ENCODE data around the gene TRIM38. TPM values are rescaled to one million over a fixed set of nuclear protein-coding genes. Genes with fewer than 3 reads are reported as not detected.

Gene TRIM38
- total and polyA plus RNA-seq, 2 of the 13 experiments (the other 11 are each of a cell fraction or from before 2014, with no cell fraction given): 2.5 to 3.1 TPM

DNA sequence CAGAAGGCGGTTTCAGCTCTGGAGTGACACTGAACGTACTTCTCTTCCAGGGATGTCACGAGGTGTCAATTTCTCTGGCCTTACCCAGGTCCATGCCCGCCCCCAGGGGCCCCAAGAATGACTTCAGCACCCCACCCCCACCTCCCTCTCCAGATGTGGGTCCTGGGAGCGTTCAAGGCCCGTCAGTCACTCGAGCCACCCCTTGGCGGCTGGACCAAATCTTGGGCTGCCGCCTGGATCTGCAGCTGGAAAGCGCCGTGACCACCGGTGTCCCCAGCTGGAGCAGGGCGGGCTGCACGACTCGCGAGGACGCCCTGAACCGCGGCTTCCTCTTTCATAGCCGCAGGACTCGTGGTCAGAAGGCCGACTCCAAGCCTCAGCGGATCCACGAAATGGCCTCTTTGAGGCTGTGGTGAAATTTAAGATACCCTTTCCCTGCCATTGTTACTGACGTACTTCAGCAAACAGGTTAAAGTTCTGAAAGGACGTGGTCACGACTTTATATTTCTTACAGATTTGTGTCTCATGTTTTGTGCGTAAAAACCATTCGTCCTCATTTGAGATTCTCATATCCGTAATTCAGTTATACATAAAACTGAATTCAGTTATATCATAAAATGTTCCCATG, 29.3 kb downstream of the TRIM38 start (continued):
- TF ChIP-seq FOXO1 (CRISPR knock-in tag; IDR thresholded peaks at IDR 0.05): peak; percentile 63; the same call in 1 of the 2 replicates
- TF ChIP-seq LCORL (IDR thresholded peaks at IDR 0.05): no peak
- 0 out of 2 replicates have a peak, but pooled peaks have one; percentile 37 for TF ChIP-seq LCORL (CRISPR knock-in tag; IDR thresholded peaks at IDR 0.05)
- no peak for TF ChIP-seq ZBTB40 (IDR thresholded peaks at IDR 0.05)
- TF ChIP-seq ZBTB40 (CRISPR knock-in tag; IDR thresholded peaks at IDR 0.05): no peak; the same call in 1 of the 2 replicates
- peak; percentile 48; the same call in 1 of the 2 replicates for TF ChIP-seq TMF1 (CRISPR knock-in tag; IDR thresholded peaks at IDR 0.05; ENCODE audit: low read depth)
- TF ChIP-seq ZNF547 (CRISPR knock-in tag; IDR thresholded peaks at IDR 0.05): no peak; the same call in 1 of the 2 replicates
- TF ChIP-seq TAF1 (CRISPR knock-in tag; IDR thresholded peaks at IDR 0.05): no peak
- TF ChIP-seq IKZF1 (IDR thresholded peaks at IDR 0.05): no peak
- no peak; the same call in 1 of the 2 replicates for TF ChIP-seq ZNF430 (CRISPR knock-in tag; IDR thresholded peaks at IDR 0.05)
- TF ChIP-seq, protein P1, sequence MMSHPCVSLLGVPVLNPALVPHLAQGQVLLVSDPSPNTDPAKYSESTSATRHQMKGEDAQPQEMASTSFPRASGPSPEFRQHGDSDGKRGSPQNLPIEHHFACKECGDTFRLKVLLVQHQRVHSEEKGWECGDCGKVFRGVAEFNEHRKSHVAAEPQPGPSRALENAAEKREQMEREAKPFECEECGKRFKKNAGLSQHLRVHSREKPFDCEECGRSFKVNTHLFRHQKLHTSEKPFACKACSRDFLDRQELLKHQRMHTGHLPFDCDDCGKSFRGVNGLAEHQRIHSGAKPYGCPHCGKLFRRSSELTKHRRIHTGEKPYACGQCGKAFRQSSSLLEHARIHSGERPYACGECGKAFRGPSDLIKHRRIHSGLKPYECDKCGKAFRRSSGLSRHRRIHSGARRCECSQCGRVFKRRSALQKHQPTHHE (CRISPR knock-in tag; IDR thresholded peaks at IDR 0.05; ENCODE audit: borderline replicate concordance): peak; percentile 76; the same call in 1 of the 2 replicates
- TF ChIP-seq ISL2 (CRISPR knock-in tag; IDR thresholded peaks at IDR 0.05): no peak
- TF ChIP-seq ZZZ3 (CRISPR knock-in tag; IDR thresholded peaks at IDR 0.05; ENCODE audit: borderline replicate concordance): no peak
- TF ChIP-seq THRA (CRISPR knock-in tag; IDR thresholded peaks at IDR 0.05; ENCODE audit: borderline replicate concordance): no peak; the same call in 1 of the 2 replicates
- TF ChIP-seq ZNF12 (CRISPR knock-in tag; IDR thresholded peaks at IDR 0.05): no peak
- TF ChIP-seq, protein P2, sequence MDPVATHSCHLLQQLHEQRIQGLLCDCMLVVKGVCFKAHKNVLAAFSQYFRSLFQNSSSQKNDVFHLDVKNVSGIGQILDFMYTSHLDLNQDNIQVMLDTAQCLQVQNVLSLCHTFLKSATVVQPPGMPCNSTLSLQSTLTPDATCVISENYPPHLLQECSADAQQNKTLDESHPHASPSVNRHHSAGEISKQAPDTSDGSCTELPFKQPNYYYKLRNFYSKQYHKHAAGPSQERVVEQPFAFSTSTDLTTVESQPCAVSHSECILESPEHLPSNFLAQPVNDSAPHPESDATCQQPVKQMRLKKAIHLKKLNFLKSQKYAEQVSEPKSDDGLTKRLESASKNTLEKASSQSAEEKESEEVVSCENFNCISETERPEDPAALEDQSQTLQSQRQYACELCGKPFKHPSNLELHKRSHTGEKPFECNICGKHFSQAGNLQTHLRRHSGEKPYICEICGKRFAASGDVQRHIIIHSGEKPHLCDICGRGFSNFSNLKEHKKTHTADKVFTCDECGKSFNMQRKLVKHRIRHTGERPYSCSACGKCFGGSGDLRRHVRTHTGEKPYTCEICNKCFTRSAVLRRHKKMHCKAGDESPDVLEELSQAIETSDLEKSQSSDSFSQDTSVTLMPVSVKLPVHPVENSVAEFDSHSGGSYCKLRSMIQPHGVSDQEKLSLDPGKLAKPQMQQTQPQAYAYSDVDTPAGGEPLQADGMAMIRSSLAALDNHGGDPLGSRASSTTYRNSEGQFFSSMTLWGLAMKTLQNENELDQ (CRISPR knock-in tag; IDR thresholded peaks at IDR 0.05; ENCODE audit: borderline replicate concordance): peak; percentile 58; the same call in 1 of the 2 replicates
